A172 (cell line): ENCODE data around the gene OPCML. TPM values are rescaled to one million over a fixed set of nuclear protein-coding genes. Genes with fewer than 3 reads are reported as not detected.
A peak's percentile ranks its signal among the peaks of the same experiment; 100 is the strongest.

Experiments used
- DNase-seq: peaks from one replicate; pipeline ENCODE4 v3.0.0-alpha.2; 2015; ENCODE audit warnings: low spot score
- total RNA-seq: library from RNA; depleted of rRNA; stranded (reverse); fragments of >200 nt; shearing (Covaris generic); gene quantifications from 2 replicates; pipeline ENCODE4 v1.2.3, GENCODE V29; 2014

The OPCML gene
- total RNA-seq, 1 experiment from 2014 or later = not detected

GRCh38 chr11:132792341-132793140 is 739.8 kb downstream of the OPCML start:
- no peak for DNase-seq

- DNase-seq = no peak
Measured at GRCh38 chr11:132790971-132791370, 741.3 kb downstream of the OPCML start.

- no peak for DNase-seq
Measured at GRCh38 chr11:132790466-132790865, 741.8 kb downstream of the OPCML start.

GRCh38 chr11:132788816-132789325 is 743.4 kb downstream of the OPCML start:
- no peak for DNase-seq

- no peak for DNase-seq
Measured at GRCh38 chr11:132785878-132786277, 746.4 kb downstream of the OPCML start.

- DNase-seq = peak; percentile 13
Measured at GRCh38 chr11:132784441-132784840, 747.9 kb downstream of the OPCML start.

- no peak for DNase-seq
Measured at GRCh38 chr11:132782102-132782501, 750.2 kb downstream of the OPCML start.

- DNase-seq = no peak
Measured at GRCh38 chr11:132780046-132780445, 752.3 kb downstream of the OPCML start.

- DNase-seq = no peak
Measured at GRCh38 chr11:132779497-132779896, 752.8 kb downstream of the OPCML start.

- DNase-seq = no peak
Measured at GRCh38 chr11:132777067-132777975, 755.0 kb downstream of the OPCML start.

GRCh38 chr11:132773751-132774150 is 758.5 kb downstream of the OPCML start:
- no peak for DNase-seq

- DNase-seq = peak; percentile 3
Measured at GRCh38 chr11:132772703-132773545, 759.4 kb downstream of the OPCML start.

- no peak for DNase-seq
Measured at GRCh38 chr11:132771746-132772145, 760.6 kb downstream of the OPCML start.

GRCh38 chr11:132770829-132771530 is 761.3 kb downstream of the OPCML start:
- no peak for DNase-seq

- no peak for DNase-seq
Measured at GRCh38 chr11:132763503-132763902, 768.8 kb downstream of the OPCML start.

GRCh38 chr11:132755934-132756333 is 776.4 kb downstream of the OPCML start:
- DNase-seq = no peak

- no peak for DNase-seq
Measured at GRCh38 chr11:132751516-132752250, 780.6 kb downstream of the OPCML start.

GRCh38 chr11:132746305-132746704 is 786.0 kb downstream of the OPCML start:
- DNase-seq = no peak

GRCh38 chr11:132745306-132745705 is 787.0 kb downstream of the OPCML start:
- DNase-seq = no peak

- DNase-seq = peak; percentile 29
Measured at GRCh38 chr11:132744771-132745170, 787.5 kb downstream of the OPCML start.
